ENCODE measurements around the gene PLPP7.

DNA sequence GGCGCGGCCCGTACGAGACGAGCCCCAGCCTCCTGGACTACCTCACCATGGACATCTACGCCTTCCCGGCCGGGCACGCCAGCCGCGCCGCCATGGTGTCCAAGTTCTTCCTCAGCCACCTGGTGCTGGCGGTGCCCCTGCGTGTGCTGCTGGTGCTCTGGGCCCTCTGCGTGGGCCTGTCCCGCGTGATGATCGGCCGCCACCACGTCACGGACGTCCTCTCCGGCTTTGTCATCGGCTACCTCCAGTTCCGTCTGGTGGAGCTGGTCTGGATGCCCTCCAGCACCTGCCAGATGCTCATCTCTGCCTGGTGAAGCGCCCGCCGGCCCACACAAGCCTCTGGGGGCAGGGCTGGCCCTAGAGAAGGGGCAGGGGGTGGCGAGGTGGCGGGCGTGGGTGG lies 18.5 kb downstream of the PLPP7 start:
- TF ChIP-seq, protein P1, sequence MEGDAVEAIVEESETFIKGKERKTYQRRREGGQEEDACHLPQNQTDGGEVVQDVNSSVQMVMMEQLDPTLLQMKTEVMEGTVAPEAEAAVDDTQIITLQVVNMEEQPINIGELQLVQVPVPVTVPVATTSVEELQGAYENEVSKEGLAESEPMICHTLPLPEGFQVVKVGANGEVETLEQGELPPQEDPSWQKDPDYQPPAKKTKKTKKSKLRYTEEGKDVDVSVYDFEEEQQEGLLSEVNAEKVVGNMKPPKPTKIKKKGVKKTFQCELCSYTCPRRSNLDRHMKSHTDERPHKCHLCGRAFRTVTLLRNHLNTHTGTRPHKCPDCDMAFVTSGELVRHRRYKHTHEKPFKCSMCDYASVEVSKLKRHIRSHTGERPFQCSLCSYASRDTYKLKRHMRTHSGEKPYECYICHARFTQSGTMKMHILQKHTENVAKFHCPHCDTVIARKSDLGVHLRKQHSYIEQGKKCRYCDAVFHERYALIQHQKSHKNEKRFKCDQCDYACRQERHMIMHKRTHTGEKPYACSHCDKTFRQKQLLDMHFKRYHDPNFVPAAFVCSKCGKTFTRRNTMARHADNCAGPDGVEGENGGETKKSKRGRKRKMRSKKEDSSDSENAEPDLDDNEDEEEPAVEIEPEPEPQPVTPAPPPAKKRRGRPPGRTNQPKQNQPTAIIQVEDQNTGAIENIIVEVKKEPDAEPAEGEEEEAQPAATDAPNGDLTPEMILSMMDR (conservative IDR thresholded peaks at IDR 0.05), result no peak
- no peak for TF ChIP-seq ZFX (IDR thresholded peaks at IDR 0.05)

All from C4-2B (cell line).